Thyroid gland (tissue), 4 donors: ENCODE measurements around the gene ISLR2. TPM values are rescaled to one million over a fixed set of nuclear protein-coding genes. Genes with fewer than 3 reads are reported as not detected.

Experiments used
- DNase-seq, 2 donors: peaks; one replicate each; pipeline ENCODE4 v3.0.0-alpha.2; 2019
- H3K27ac ChIP-seq, 3 donors: fragments of 200-600 bp; sonication (generic); 1 replicate in 2 of 3; 2 replicates in 1 of 3; pipeline ENCODE4 v1.5.1; 2016 to 2019; ENCODE audit warnings: mild to moderate bottlenecking in 1 of 3, moderate library complexity in 1 of 3
- H3K27me3 ChIP-seq: fragments of 200-600 bp; sonication (generic); one replicate; pipeline ENCODE4 v1.5.1; 2019
- H3K36me3 ChIP-seq, 2 donors: fragments of 200-600 bp; sonication (generic); one replicate each; pipeline ENCODE4 v1.5.1; 2016 to 2019
- H3K4me1 ChIP-seq, 2 donors: fragments of 200-600 bp; sonication (generic); one replicate each; pipeline ENCODE4 v1.5.1; 2017 to 2019
- H3K4me3 ChIP-seq, 3 donors: fragments of 200-600 bp; sonication (generic); replicated peaks in 1 of 3; 1 replicate in 2 of 3; 2 replicates in 1 of 3; pipeline ENCODE4 v1.5.1; 2016; ENCODE audit warnings: mild to moderate bottlenecking in 1 of 3
- H3K9me3 ChIP-seq: fragments of 200-600 bp; sonication (generic); one replicate; pipeline ENCODE4 v1.5.1; 2017
- CTCF ChIP-seq, 6 experiments: fragments of 200-600 bp in 3 of 6; fragments of 450-650 bp in 3 of 6; sonication (generic) in 3 of 6; IDR thresholded peaks; one replicate each; pipeline ENCODE4 v1.5.1; 2016 to 2019; ENCODE audit warnings: antibody characterized with exemption in 6 of 6, mild to moderate bottlenecking in 2 of 6, inconsistent platforms in 1 of 6, moderate library complexity in 1 of 6
- POLR2A ChIP-seq, 2 donors: fragments of 450-650 bp; IDR thresholded peaks; one replicate each; pipeline ENCODE4 v1.6.1; 2017; ENCODE audit warnings: antibody characterized with exemption in 2 of 2, mild to moderate bottlenecking in 2 of 2, moderate library complexity in 1 of 2
- WGBS, 2 donors: methylation state at CpG; one replicate each; pipeline ENCODE4 v1.1.5; 2017; 5-methylcytosine and 5-hydroxymethylcytosine counted together
- intact Hi-C: fragments of 100-400 bp; cut with DNase I; formaldehyde crosslinking; loops from one replicate; pipeline ENCODE4 v1.15.1; 2023
- total RNA-seq, 4 donors: library from RNA; depleted of rRNA; stranded (reverse); fragments of >200 nt; gene quantifications; one replicate each; pipeline ENCODE4 v1.2.3, GENCODE V29; 2016

ISLR2 gene
- total RNA-seq, 4 donors from 2014 or later = 0.40 TPM; not detected in 3

GRCh38 chr15:74138642-74139041, 8.3 kb downstream of the ISLR2 start:
- WGBS, 2 donors = 85 to 88% methylated on average over 4 of the region's 4 CpGs
- DNase-seq = no peak
- no peak overlapping the region for H3K27ac ChIP-seq
- no peaks in the 10 kb centered on the region for H3K9me3 ChIP-seq
- no peak overlapping the region for H3K4me3 ChIP-seq
- peaks cover 5 to 28% of the 10 kb centered on the region in 2 donors for H3K4me1 ChIP-seq
- H3K36me3 ChIP-seq = no peaks in the 10 kb centered on the region
- intact Hi-C loops = no loop called here
- H3K27me3 ChIP-seq = no peaks in the 10 kb centered on the region
- TF ChIP-seq POLR2A (IDR thresholded peaks at IDR 0.05) (no peak), CTCF (IDR thresholded peaks at IDR 0.05) (no peak)

DNA sequence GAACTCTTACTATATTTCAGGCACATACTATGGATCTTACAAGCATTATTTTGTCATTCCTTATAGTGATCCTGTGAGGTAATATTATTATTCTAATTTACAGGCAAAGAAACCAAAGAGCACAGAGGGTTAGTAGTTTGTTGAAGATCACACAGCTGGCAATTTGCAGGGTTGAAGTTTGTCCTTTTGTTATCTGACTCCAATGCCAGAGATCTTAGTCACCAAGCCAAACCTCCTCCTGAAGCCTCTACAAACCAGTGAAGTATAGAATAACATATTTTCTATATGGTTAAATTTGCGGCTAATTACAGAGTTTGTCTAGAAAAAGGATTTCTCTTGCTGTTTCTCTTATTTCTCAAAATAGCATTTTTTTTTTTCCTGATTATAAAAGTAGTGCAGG, 11.2 kb downstream of the ISLR2 start:
- 94 to 96% methylated on average over 1 of the region's 1 CpG for WGBS, 2 donors
- no peak overlapping the region for H3K27ac ChIP-seq
- H3K27me3 ChIP-seq = no peaks in the 10 kb centered on the region
- peaks cover 5 to 13% of the 10 kb centered on the region in 2 donors for H3K4me1 ChIP-seq
- DNase-seq = no peak
- H3K4me3 ChIP-seq = no peak overlapping the region
- TF ChIP-seq POLR2A (IDR thresholded peaks at IDR 0.05) (no peak), CTCF (IDR thresholded peaks at IDR 0.05) (no peak)
- intact Hi-C loops = no loop called here
- no peaks in the 10 kb centered on the region for H3K36me3 ChIP-seq
- no peaks in the 10 kb centered on the region for H3K9me3 ChIP-seq

- intact Hi-C loops = no loop called here
- DNase-seq = no peak
- no peaks in the 10 kb centered on the region for H3K36me3 ChIP-seq
- no peaks in the 10 kb centered on the region for H3K4me1 ChIP-seq
- H3K4me3 ChIP-seq = no peak overlapping the region
- no peaks in the 10 kb centered on the region for H3K27me3 ChIP-seq
- 78 to 87% methylated on average over 6 of the region's 6 CpGs for WGBS, 2 donors
- TF ChIP-seq CTCF (IDR thresholded peaks at IDR 0.05) = no peak
- no peak for TF ChIP-seq POLR2A (IDR thresholded peaks at IDR 0.05)
- H3K27ac ChIP-seq = no peak overlapping the region
- no peaks in the 10 kb centered on the region for H3K9me3 ChIP-seq
These were observed 13.9 kb downstream of the ISLR2 start for GRCh38 chr15:74144153-74144775.

GRCh38 chr15:74146277-74146800, 16.0 kb downstream of the ISLR2 start:
- Histone ChIP-seq H3K27ac (no peak overlapping the region), H3K36me3 (no peaks in the 10 kb centered on the region), H3K9me3 (no peaks in the 10 kb centered on the region), H3K4me3 (no peak overlapping the region), H3K27me3 (no peaks in the 10 kb centered on the region), H3K4me1 (no peaks in the 10 kb centered on the region)
- no peak for DNase-seq
- intact Hi-C loops = no loop called here
- TF ChIP-seq POLR2A (IDR thresholded peaks at IDR 0.05) (no peak), CTCF (IDR thresholded peaks at IDR 0.05) (no peak)
- WGBS, 2 donors = 80 to 96% methylated on average over 1 of the region's 1 CpG

GRCh38 chr15:74147051-74147450, 16.7 kb downstream of the ISLR2 start:
- DNase-seq = no peak
- Histone ChIP-seq H3K4me1 (no peaks in the 10 kb centered on the region), H3K4me3 (no peak overlapping the region), H3K36me3 (no peaks in the 10 kb centered on the region), H3K27ac (no peak overlapping the region), H3K27me3 (no peaks in the 10 kb centered on the region), H3K9me3 (no peaks in the 10 kb centered on the region)
- no peak for TF ChIP-seq POLR2A (IDR thresholded peaks at IDR 0.05)
- no peak for TF ChIP-seq CTCF (IDR thresholded peaks at IDR 0.05)
- 66 to 72% methylated on average over 2 of the region's 2 CpGs for WGBS, 2 donors
- intact Hi-C loops = no loop called here
